K562 (cell line): Measurements from ENCODE around the gene PRR19. TPM values are rescaled to one million over a fixed set of nuclear protein-coding genes. Genes with fewer than 3 reads are reported as not detected.

ENCODE experiments used
- BHLHE40 ChIP-seq: IDR thresholded peaks from 2 replicates; pipeline ENCODE4 v1.6.1; 2011; ENCODE audit warnings: low read length, improper control_type of control experiment
- EP300 ChIP-seq: IDR thresholded peaks from 2 replicates; pipeline ENCODE4 v1.6.1; 2012; ENCODE audit warnings: low read length, improper control_type of control experiment
- ESRRA ChIP-seq: fragments of 450-650 bp; IDR thresholded peaks from 2 replicates; pipeline ENCODE4 v1.6.1; 2014; ENCODE audit warnings: low read depth, mild to moderate bottlenecking, moderate library complexity, borderline replicate concordance
- ETV6 ChIP-seq, 3 experiments: fragments of 150-350 bp in 1 of 3; sonication (generic) in 1 of 3; formaldehyde crosslinking in 1 of 3; IDR thresholded peaks; 2 replicates each; pipeline versions ENCODE4 v1.6.1 to v1.8.0; 2014 to 2022; ENCODE audit warnings: borderline replicate concordance in 2 of 3, low read depth in 2 of 3, antibody characterized with exemption in 1 of 3, low read length in 1 of 3, mild to moderate bottlenecking in 1 of 3, missing genetic modification reagents in 1 of 3
- L3MBTL2 ChIP-seq: fragments of 450-650 bp; IDR thresholded peaks from 2 replicates; pipeline ENCODE4 v1.6.1; 2016; ENCODE audit warnings: mild to moderate bottlenecking, moderate library complexity
- MTA1 ChIP-seq: fragments of 450-650 bp; IDR thresholded peaks from 2 replicates; pipeline ENCODE4 v1.6.1; 2017; ENCODE audit warnings: borderline replicate concordance
- NCOR1 ChIP-seq: fragments of 450-650 bp; IDR thresholded peaks from 2 replicates; pipeline ENCODE4 v1.6.1; 2016; ENCODE audit warnings: mild to moderate bottlenecking, moderate library complexity
- NFIC ChIP-seq: fragments of 450-650 bp; IDR thresholded peaks from 2 replicates; pipeline ENCODE4 v1.6.1; 2017; ENCODE audit warnings: mild to moderate bottlenecking, inconsistent platforms
- PPARD ChIP-seq: fragments of 250-450 bp; sonication (Bioruptor Pico); IDR thresholded peaks from 2 replicates; pipeline ENCODE4 v1.8.0; 2022; ENCODE audit warnings: inconsistent platforms, mild to moderate bottlenecking, moderate library complexity
- RBM39 ChIP-seq: fragments of 200-400 bp; formaldehyde crosslinking; optimal IDR thresholded peaks from 2 replicates; pipeline ENCODE3; 2018; ENCODE audit warnings: low read depth, low read length
- REST ChIP-seq, 2 experiments: fragments of 450-650 bp; formaldehyde crosslinking in 1 of 2; IDR thresholded peaks; 2 replicates each; pipeline versions ENCODE4 v1.4.0 to v1.6.1; 2014 to 2020; ENCODE audit warnings: mild to moderate bottlenecking in 2 of 2, borderline replicate concordance in 1 of 2, low read depth in 1 of 2
- SMARCB1 ChIP-seq: IDR thresholded peaks from 2 replicates; pipeline ENCODE4 v1.6.1; 2011; ENCODE audit warnings: improper control_type of control experiment, low read depth; ENCODE audit not compliant: insufficient read length
- SPI1 ChIP-seq: IDR thresholded peaks from 2 replicates; pipeline ENCODE4 v1.6.1; 2011; ENCODE audit warnings: low read depth, low read length, control low read depth, borderline replicate concordance
- TEAD2 ChIP-seq: fragments of 450-650 bp; IDR thresholded peaks from 2 replicates; pipeline ENCODE4 v1.6.1; 2016; ENCODE audit warnings: missing genetic modification characterization, control low read depth, missing compliant biosample characterization
- ZEB2 ChIP-seq: fragments of 450-650 bp; IDR thresholded peaks from 2 replicates; pipeline ENCODE4 v1.6.1; 2016
- ZFPM2 ChIP-seq: fragments of 250-450 bp; sonication (Bioruptor Pico); IDR thresholded peaks from 2 replicates; pipeline ENCODE4 v1.5.1; 2022; ENCODE audit warnings: mild to moderate bottlenecking
- ZKSCAN3 ChIP-seq: fragments of 250-450 bp; sonication (Bioruptor Pico); IDR thresholded peaks from 2 replicates; pipeline ENCODE4 v1.4.0; 2020
- ZNF134 ChIP-seq: fragments of 250-450 bp; sonication (Bioruptor Pico); conservative IDR thresholded peaks from 2 replicates; pipeline ENCODE4 v1.4.0; 2020
- ZNF23 ChIP-seq: fragments of 250-450 bp; sonication (Bioruptor Pico); IDR thresholded peaks from 2 replicates; pipeline ENCODE4 v1.4.0; 2020; ENCODE audit warnings: mild to moderate bottlenecking
- ZNF41 ChIP-seq: fragments of 250-450 bp; sonication (Bioruptor Pico); conservative IDR thresholded peaks from 2 replicates; pipeline ENCODE4 v1.4.0; 2020; ENCODE audit warnings: mild to moderate bottlenecking
- ZNF717 ChIP-seq: fragments of 250-450 bp; sonication (Bioruptor Pico); IDR thresholded peaks from 2 replicates; pipeline ENCODE4 v1.5.0; 2021
- ZNF76 ChIP-seq: fragments of 250-450 bp; sonication (Bioruptor Pico); IDR thresholded peaks from 2 replicates; pipeline ENCODE4 v1.4.0; 2020; ENCODE audit warnings: mild to moderate bottlenecking, moderate library complexity, borderline replicate concordance
- ZNF764 ChIP-seq: fragments of 250-450 bp; sonication (Bioruptor Pico); IDR thresholded peaks from 2 replicates; pipeline ENCODE4 v1.4.0; 2020; ENCODE audit warnings: low read depth, mild to moderate bottlenecking, moderate library complexity
- polyA plus RNA-seq, 8 experiments: library from polyadenylated mRNA; depleted of rRNA in 4 of 8; stranded (reverse) in 5 of 8; unstranded in 3 of 8; fragments of >200 nt; fragmentation: Nextera tagmentation in 2 of 8; fragmentation: Illumina TruSeq in 1 of 8; extraction: Ambion mirVana in 2 of 8; extraction: Trizol in 1 of 8; gene quantifications; 2 replicates each; pipeline versions ENCODE4 v1.2.1 to v1.2.3, GENCODE V29; 2011 to 2014; ENCODE audit warnings: inconsistent platforms in 1 of 8, missing spikeins in 1 of 8
- total RNA-seq, 7 experiments: library from RNA; depleted of rRNA in 6 of 7; stranded (reverse); fragments of >200 nt in 6 of 7; fragmentation: Illumina TruSeq in 2 of 7; extraction: Trizol in 2 of 7; gene quantifications; 2 replicates each; pipeline versions ENCODE4 v1.2.1 to v1.2.3, GENCODE V29; 2011 to 2021; ENCODE audit warnings: low replicate concordance in 1 of 7

The PRR19 gene
- total and polyA plus RNA-seq, 9 of the 15 experiments (the other 6 are each of a cell fraction or from before 2014, with no cell fraction given) = 0.10 to 1.6 (median 0.54) TPM

DNA sequence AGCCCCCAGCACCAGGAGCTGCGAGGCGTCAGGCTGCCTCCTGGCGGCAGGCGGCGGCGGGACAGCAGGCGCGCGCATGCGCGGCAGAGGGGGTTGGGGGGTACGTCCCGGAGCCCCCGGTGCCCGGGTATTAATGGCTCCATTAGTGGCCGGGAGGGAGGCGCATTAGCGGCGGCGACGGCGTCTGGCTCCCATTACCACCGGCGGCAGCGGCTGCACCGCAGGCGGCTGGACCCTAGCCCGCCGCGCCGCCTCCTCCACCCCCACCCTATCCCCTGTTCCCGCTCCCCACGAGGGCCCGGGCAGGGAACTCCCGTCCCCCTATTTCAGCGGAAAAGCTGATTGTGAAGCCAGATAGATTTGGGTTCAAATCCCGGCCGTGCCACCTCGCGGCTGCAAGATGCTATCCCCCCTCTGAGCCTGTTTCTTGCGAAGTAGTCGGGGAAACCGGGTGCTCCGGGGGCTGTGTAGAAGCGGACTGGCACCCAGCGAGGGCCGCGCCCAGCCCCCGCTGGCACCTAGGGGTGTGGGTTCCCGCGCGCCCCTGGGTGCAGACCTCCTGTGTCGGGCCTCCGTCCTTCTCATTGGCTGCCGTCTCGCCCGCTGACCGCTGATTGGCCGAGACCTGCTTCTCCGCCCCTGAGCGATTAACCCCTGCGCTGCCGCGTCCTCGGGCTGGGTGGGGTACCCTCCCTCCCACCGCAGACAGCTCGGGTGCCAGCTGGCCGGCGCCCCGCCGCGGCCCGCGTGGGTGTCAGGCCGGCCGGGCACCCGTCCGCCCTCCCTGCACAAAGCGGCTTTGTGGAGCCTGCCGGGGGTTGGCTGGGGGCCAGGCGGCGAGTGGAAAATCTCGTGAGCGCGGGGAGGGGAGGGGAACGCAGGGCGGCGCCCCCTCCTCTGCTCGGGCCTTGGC lies 21.8 kb upstream of the PRR19 start (continued):
- no peak for TF ChIP-seq ZNF23
- TF ChIP-seq SMARCB1 = no peak
- no peak for TF ChIP-seq ZNF134 (CRISPR knock-in tag)
- TF ChIP-seq MTA1 = no peak
- no peak for TF ChIP-seq EP300
- no peak for TF ChIP-seq ZNF76 (CRISPR knock-in tag)
- TF ChIP-seq NFIC = peak; percentile 98
- TF ChIP-seq ZNF764 = no peak; the same call in 1 of the 2 replicates
- peak; percentile 81; the same call in 1 of the 2 replicates for TF ChIP-seq REST (IDR thresholded peaks at IDR 0.05; ENCODE audit: borderline replicate concordance)
- no peak for TF ChIP-seq REST (CRISPR knock-in tag; IDR thresholded peaks at IDR 0.05; ENCODE audit: low read depth)
- no peak for TF ChIP-seq ZKSCAN3 (CRISPR knock-in tag)
- TF ChIP-seq TEAD2 (tag) = no peak
- TF ChIP-seq ZNF717 = no peak
- no peak for TF ChIP-seq NCOR1
- no peak for TF ChIP-seq SPI1
- TF ChIP-seq RBM39 = no peak
- TF ChIP-seq PPARD (CRISPR knock-in tag) = no peak
- 0 out of 2 replicates have a peak, but pooled peaks have one; percentile 26 for TF ChIP-seq L3MBTL2
- no peak for TF ChIP-seq ETV6 (IDR thresholded peaks at IDR 0.05; ENCODE audit: borderline replicate concordance in 1 of 2, low read depth in 2 of 2, low read length in 1 of 2)
- TF ChIP-seq ETV6 (CRISPR knock-in tag; IDR thresholded peaks at IDR 0.05; ENCODE audit: borderline replicate concordance) = no peak
- TF ChIP-seq ZEB2 = no peak
- TF ChIP-seq ZNF41 (CRISPR knock-in tag) = no peak
- TF ChIP-seq BHLHE40 = peak; percentile 77
- TF ChIP-seq ZFPM2 (CRISPR knock-in tag) = no peak
- TF ChIP-seq ESRRA = 0 out of 2 replicates have a peak, but pooled peaks have one; percentile 17
